HL-60 (cell line): Measurements from ENCODE around the gene HSD17B1.
A peak's percentile ranks its signal among the peaks of the same experiment; 100 is the strongest.

ENCODE experiments used
- DNase-seq, 2 experiments: peaks; one replicate each; pipeline ENCODE4 v3.0.0-alpha.2; 2010 to 2020; ENCODE audit warnings: low read depth in 1 of 2, low spot score in 1 of 2
- H3K27ac ChIP-seq: fragments of 250-450 bp; sonication (Bioruptor Pico); replicated peaks from 2 replicates; pipeline ENCODE4 v1.5.1; 2020; ENCODE audit warnings: mild to moderate bottlenecking, moderate library complexity
- H3K27me3 ChIP-seq: fragments of 250-450 bp; sonication (Bioruptor Pico); 2 replicates; pipeline ENCODE4 v1.5.1; 2021; ENCODE audit warnings: mild to moderate bottlenecking, moderate library complexity; ENCODE audit not compliant: insufficient read depth, poor library complexity, severe bottlenecking
- H3K4me3 ChIP-seq: replicated peaks from 2 replicates; pipeline ENCODE4 v1.5.1; 2011; ENCODE audit warnings: mild to moderate bottlenecking, control low read depth, low read length; ENCODE audit not compliant: insufficient read depth
- CTCF ChIP-seq: IDR thresholded peaks from one replicate; pipeline ENCODE4 v1.5.1; 2011; ENCODE audit warnings: low read length, control low read depth, inconsistent platforms; ENCODE audit not compliant: insufficient read depth
- GABPA ChIP-seq: IDR thresholded peaks from 2 replicates; pipeline ENCODE4 v1.6.1; 2012; ENCODE audit warnings: low read depth
- POLR2AphosphoS5 ChIP-seq: IDR thresholded peaks from 2 replicates; pipeline ENCODE4 v1.6.1; 2012; ENCODE audit warnings: low read depth
- REST ChIP-seq: IDR thresholded peaks from 2 replicates; pipeline ENCODE4 v1.6.1; 2012; ENCODE audit warnings: low read depth; ENCODE audit not compliant: insufficient replicate concordance
- SPI1 ChIP-seq: IDR thresholded peaks from 2 replicates; pipeline ENCODE4 v1.6.1; 2012; ENCODE audit warnings: low read depth, mild to moderate bottlenecking, borderline replicate concordance

Gene HSD17B1

DNA sequence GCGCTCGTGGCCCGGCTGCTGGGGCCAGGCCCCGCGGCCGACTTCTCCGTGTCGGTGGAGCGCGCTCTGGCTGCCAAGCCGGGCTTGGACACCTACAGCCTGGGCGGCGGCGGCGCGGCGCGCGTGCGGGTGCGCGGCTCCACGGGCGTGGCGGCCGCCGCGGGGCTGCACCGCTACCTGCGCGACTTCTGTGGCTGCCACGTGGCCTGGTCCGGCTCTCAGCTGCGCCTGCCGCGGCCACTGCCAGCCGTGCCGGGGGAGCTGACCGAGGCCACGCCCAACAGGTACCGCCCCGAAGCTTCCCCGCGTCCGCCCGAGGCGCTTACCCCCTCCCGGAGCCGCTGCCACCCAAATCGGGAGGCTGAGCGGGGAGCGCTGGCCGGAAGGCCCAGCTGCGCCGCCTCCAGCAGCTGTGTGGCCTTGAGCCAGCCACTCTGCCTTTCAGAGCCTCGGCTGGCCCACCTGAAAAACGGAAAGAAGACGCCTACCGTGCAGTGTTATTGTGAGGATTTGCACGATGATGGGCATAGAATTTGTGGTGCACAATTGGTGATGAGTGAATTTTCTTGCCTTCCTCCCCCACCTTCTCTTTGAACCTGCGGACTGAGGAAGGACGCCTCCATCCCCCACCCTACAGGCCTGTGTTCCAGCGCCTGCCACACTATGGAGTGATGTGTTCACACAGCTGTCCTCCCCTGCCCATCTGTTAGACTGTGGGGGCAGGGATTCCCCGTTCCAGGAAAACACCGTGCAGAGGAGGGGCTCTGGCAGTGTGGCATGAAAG lies 16.2 kb upstream of the HSD17B1 start:
- TF ChIP-seq REST (no peak), GABPA (no peak; the same call in 1 of the 2 replicates), SPI1 (no peak), POLR2AphosphoS5 (no peak; the same call in none of the 2 replicates), CTCF (no peak)
- peak overlapping the region; percentile 74 for H3K4me3 ChIP-seq
- DNase-seq = peak; percentile 85 to 87
- H3K27me3 ChIP-seq = no peaks in the 10 kb centered on the region
- peak overlapping the region; percentile 71 for H3K27ac ChIP-seq

GRCh38 chr17:42537156-42537805 lies 15.4 kb upstream of the HSD17B1 start:
- TF ChIP-seq GABPA (no peak), CTCF (no peak), SPI1 (no peak), POLR2AphosphoS5 (no peak), REST (no peak)
- Histone ChIP-seq H3K27ac (peak overlapping the region; percentile 71), H3K4me3 (peak overlapping the region; percentile 74), H3K27me3 (no peaks in the 10 kb centered on the region)
- DNase-seq = no peak

GRCh38 chr17:42537826-42538451 lies 14.8 kb upstream of the HSD17B1 start:
- no peak for TF ChIP-seq SPI1
- no peak for TF ChIP-seq CTCF
- TF ChIP-seq GABPA = no peak
- TF ChIP-seq REST = no peak
- no peak for TF ChIP-seq POLR2AphosphoS5
- H3K27ac ChIP-seq = no peak overlapping the region
- H3K4me3 ChIP-seq = no peak overlapping the region
- no peaks in the 10 kb centered on the region for H3K27me3 ChIP-seq
- DNase-seq = no peak
